Left cardiac atrium (tissue), 4 donors: ENCODE results near the gene GNG7. TPM values are rescaled to one million over a fixed set of nuclear protein-coding genes. Genes with fewer than 3 reads are reported as not detected.

ENCODE experiments used
- ATAC-seq, 2 donors: fragments of 200-7000 bp; cut with Tn5 transposase; one replicate each; pipeline ENCODE4 v1.9.1; 2020; ENCODE audit warnings: mild to moderate bottlenecking in 2 of 2, moderate library complexity in 2 of 2
- DNase-seq: peaks from one replicate; pipeline ENCODE4 v3.0.0-alpha.2; 2020
- intact Hi-C, 2 donors: fragments of 100-400 bp; cut with DNase I; formaldehyde crosslinking; loops; one replicate each; pipeline versions ENCODE4 v1.14.1 to v1.15.1; 2022 to 2023
- total RNA-seq, 2 donors: library from RNA; stranded (reverse); fragmentation: NEBNext Ultra II Directional; extraction: Animal tissue kit (Norgen Biotek cat#: 25700); gene quantifications; one replicate each; pipeline ENCODE4 v1.2.1, GENCODE V29; 2021
- donor health status: DM: no; HTN: yes; CAD: no.
- donor health status: DM: no; HTN: yes; CAD: no; lungs with severe emphysema.
- donor health status: DM: yes; HTN: yes; CAD: no.
- donor health status: Dilated cardiomyopathy.

Gene GNG7
- total RNA-seq, 2 donors from 2014 or later, result 19.8 to 45.9 TPM

DNA sequence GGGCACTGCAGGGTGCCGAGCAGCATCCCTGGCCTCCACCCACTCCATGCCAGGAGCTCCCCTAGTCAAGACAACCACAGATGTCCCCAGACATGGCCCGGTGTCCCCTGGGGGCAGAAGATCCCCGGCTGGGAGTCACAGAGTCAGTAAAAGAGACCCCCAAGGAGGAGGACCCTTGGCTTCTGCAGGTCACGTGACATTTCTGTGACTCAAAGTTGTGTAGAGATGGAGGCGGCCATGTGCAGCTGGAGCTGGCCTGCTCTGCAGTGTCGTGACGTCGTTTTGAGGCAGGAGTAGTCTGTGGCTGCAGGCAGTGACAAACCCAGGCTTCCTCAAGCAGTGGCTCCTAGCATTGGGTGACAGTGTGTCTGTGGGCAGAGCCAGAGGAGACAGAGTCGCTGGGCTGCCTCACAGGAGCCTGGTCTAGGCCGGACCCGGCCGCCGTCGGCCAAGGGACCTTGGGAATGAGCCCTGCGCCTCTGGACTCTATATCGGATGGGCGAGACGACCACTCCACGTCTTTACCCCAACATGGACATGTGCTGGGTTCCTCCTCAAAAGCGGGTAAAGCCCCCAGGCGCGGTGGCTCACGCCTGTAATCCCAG lies 26.4 kb upstream of the GNG7 start:
- intact Hi-C loops, result no loop called here
- ATAC-seq (no peak), DNase-seq (no peak)

- intact Hi-C loops, result no loop called here
- DNase-seq (no peak), ATAC-seq (no peak)
Observed at GRCh38 chr19:2727640-2727944, 25.1 kb upstream of the GNG7 start.

GRCh38 chr19:2726904-2727639 lies 24.6 kb upstream of the GNG7 start:
- DNase-seq, result no peak
- ATAC-seq, result no peak
- intact Hi-C loops, result no loop called here

DNA sequence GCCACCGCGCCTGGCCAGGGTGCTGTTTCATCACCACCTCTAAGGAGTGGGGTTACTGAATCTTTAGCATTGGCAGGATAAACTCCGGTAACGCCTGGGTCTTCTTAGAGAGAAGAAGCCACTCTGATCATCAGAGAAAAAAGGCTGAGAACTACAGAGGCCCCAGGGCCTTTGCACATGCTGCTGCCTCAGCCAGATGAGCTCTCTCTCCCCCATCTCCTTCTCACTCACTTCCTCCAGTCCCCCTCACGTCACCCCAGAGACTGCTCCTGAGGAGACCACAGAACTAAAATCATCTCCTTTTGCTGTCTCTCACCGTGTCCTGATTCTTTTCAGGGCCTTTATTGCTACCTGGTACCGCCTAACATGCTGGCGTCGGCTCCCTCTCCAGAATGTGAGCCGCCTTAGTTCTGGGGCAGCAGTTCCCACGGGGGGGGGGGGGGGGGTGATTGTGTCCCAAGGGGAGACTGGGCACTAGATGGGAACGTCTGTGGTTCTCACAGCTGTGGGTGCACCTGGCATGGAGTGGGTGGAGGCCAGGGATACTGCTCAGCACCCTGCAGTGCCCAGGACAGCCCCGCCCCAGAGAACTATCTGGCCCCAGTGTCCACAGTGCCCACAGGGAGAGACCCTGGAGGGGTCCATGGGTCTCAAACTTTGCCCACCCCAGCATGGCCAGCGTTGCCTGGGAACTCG lies 23.8 kb upstream of the GNG7 start:
- ATAC-seq (no peak), DNase-seq (no peak)
- intact Hi-C loops, result no loop called here

DNA sequence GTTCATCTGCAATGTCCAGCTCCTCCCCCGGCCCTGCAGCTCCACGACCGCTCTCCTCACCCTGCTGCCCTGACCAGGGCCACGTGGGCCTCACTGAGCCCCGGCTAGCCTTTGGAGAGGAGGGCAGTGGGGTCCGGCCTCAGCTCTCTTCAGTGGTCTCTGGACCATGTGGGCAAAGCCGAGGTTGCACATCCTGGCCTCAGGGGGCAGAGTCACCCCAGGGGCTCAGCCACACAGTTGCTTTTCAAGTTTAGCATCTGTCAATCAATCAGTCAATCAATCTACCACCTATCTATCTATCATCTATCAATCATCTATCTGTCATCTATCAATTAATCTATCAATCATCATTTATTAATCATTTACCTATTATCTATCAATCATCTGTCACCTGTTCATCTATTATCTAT lies 21.7 kb upstream of the GNG7 start:
- intact Hi-C loops, result no loop called here
- no peak for DNase-seq

GRCh38 chr19:2723747-2724146 lies 21.3 kb upstream of the GNG7 start:
- no peak for DNase-seq
- ATAC-seq, result no peak
- intact Hi-C loops, result no loop called here

More for the DNA sequence above, 21.7 kb upstream of the GNG7 start:
- ATAC-seq, result no peak

GRCh38 chr19:2723345-2723715 lies 20.8 kb upstream of the GNG7 start:
- intact Hi-C loops, result no loop called here
- ATAC-seq (no peak), DNase-seq (no peak)

GRCh38 chr19:2722541-2723344 lies 20.2 kb upstream of the GNG7 start:
- intact Hi-C loops, result no loop called here
- DNase-seq (peak; percentile 85), ATAC-seq (peak; percentile 86 to 95)

GRCh38 chr19:2721570-2722540 lies 19.4 kb upstream of the GNG7 start:
- intact Hi-C loops, result loop anchor here in 1 of 2 donors (1.0 kb wide), 1 partner anchor 58 kb away; no protein-coding TSS in a partner anchor
- no peak for DNase-seq
- no peak for ATAC-seq

DNA sequence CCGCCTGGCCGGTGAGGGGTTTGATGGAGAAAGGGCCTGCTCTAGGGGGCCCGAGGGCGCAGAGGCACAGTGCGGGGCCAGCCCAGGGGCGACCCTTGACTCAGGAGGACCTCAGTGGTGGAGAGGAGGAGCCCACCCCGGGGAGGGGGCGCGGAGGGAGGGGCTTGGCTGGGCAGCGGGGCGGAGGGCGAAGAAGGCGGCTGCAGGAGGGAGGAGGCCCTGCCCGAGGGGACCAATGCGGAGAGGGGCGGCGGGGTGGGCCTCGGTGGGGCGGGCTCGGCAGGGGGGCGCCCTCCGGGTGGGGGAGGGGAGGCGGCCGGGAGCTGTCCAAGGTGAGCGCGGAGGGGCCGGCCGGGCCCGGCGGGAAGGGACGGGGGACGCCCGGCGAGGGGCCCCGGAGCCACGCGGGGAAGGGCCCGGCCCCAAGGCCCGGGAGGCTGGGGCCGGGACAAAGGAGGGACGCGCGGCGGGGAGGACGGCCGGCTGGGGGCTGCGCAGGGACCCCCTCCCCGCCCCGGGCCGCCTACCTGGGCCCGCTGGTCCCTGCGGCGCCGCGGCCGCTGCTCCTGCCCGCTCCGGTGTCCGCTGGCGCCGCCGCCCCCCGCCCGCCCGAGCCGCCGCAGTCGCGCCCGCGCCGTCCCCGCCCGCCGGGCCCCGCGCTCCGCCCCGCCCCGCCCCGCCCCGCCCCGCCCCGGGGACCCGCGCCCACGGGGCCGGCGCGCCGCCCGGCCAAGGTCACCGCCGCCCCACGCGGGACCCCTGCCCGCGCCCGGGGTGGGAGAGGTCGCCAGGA lies 18.5 kb upstream of the GNG7 start, which contains the start of gene DIRAS1:
Gene DIRAS1, minus strand, starts transcription at position 596 of the 793 bp plus-strand sequence. CDS start 3,566 bp downstream, outside the sequence.
- ATAC-seq, result peak in 1 of 2 donors; percentile 12
- no peak for DNase-seq
- intact Hi-C loops, result loop anchor here in 1 of 2 donors (1.0 kb wide), 1 partner anchor 57 kb away; no protein-coding TSS in a partner anchor

DNA sequence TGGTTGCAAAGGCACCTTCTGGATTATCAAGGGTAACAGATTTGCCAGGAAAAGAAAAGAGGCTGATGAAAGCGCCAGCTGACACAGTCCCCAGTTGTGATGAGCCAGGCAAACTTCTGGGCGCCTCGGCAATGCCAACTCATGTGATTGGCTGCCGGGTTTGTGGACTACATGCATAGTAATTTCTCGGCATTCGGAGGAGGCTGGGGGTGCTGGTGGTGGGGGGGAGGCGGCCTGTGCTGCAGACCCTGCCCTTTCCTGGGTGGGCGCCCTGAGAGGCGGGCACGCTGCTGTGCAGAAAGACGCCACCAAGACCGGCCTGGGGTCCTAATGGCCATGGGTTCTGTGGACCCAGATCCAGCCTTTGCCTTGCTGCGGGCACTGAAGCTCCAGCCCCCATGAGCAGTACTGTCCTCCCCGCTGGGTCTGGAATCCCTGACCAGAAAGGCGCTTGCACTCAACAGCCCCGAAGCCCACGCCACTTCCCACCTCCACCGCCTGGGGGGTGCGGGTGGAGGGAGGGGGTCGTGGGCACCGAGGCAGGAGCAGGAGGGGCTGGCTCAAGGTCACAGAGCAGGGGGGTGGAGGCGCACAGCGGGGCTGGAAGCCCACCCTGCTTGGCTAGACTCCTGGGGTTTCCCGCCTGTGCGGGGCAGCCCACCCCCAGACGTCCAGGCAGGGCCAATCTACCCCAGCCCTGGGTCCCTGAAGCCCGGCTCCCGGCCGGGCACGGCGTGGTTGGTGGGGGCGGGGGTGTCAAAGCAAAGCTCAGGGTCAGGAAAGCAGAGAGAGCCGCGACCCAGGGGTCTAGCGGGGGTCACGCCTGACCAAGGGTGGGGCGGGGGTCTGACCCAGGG lies 17.7 kb upstream of the GNG7 start:
- DNase-seq, result peak; percentile 58
- ATAC-seq, result peak; percentile 30 to 58
- intact Hi-C loops, result no loop called here

- DNase-seq, result no peak
- no peak for ATAC-seq
- intact Hi-C loops, result no loop called here
Observed at GRCh38 chr19:2719232-2719735, 16.8 kb upstream of the GNG7 start.

GRCh38 chr19:2717638-2718541 lies 15.4 kb upstream of the GNG7 start:
- DNase-seq, result no peak
- intact Hi-C loops, result no loop called here
- ATAC-seq, result no peak

GRCh38 chr19:2716722-2717637 lies 14.5 kb upstream of the GNG7 start:
- no peak for ATAC-seq
- intact Hi-C loops, result no loop called here
- no peak for DNase-seq

- ATAC-seq (no peak), DNase-seq (no peak)
- intact Hi-C loops, result no loop called here
Observed at GRCh38 chr19:2716275-2716650, 13.8 kb upstream of the GNG7 start.
